H1 (cell line): Measurements from ENCODE around the gene PNMA6E. TPM values are rescaled to one million over a fixed set of nuclear protein-coding genes. Genes with fewer than 3 reads are reported as not detected.

ENCODE experiments used
- BCL11A ChIP-seq, 2 experiments: IDR thresholded peaks; one replicate each; pipeline ENCODE4 v1.6.1; 2011; ENCODE audit warnings: low read depth in 2 of 2, low read length in 2 of 2, mild to moderate bottlenecking in 2 of 2
- CHD1 ChIP-seq: IDR thresholded peaks from 2 replicates; pipeline ENCODE4 v1.6.1; 2012; ENCODE audit warnings: low read depth, low read length, improper control_type of control experiment
- JUND ChIP-seq: IDR thresholded peaks from 2 replicates; pipeline ENCODE4 v1.6.1; 2011; ENCODE audit warnings: mild to moderate bottlenecking, improper control_type of control experiment, low read length
- POU5F1 ChIP-seq: IDR thresholded peaks from 2 replicates; pipeline ENCODE4 v1.6.1; 2011; ENCODE audit warnings: low read depth, mild to moderate bottlenecking, low read length, moderate library complexity
- TBP ChIP-seq: IDR thresholded peaks from 2 replicates; pipeline ENCODE4 v1.6.1; 2011; ENCODE audit warnings: low read depth, low read length, improper control_type of control experiment
- polyA plus RNA-seq, 7 experiments: library from polyadenylated mRNA; depleted of rRNA in 3 of 7; stranded (reverse) in 5 of 7; unstranded in 2 of 7; fragments of >200 nt in 5 of 7; fragments of 200-250 nt in 2 of 7; gene quantifications; 1 replicate in 5 of 7; 2 replicates in 1 of 7; 4 replicates in 1 of 7; pipeline versions ENCODE4 v1.2.1 to v1.2.3, GENCODE V29; 2011 to 2013; ENCODE audit warnings: missing spikeins in 2 of 7, mixed read lengths in 2 of 7
- total RNA-seq: library from RNA; stranded (reverse); fragmentation: NEBNext Ultra II Directional; extraction: Animal tissue kit (Norgen Biotek cat#: 25700); gene quantifications from 2 replicates; pipeline ENCODE4 v1.2.1, GENCODE V29; 2021

Gene PNMA6E
- total and polyA plus RNA-seq, 2 of the 8 experiments (the other 6 are each of a cell fraction or from before 2014, with no cell fraction given): not detected

- TF ChIP-seq BCL11A (IDR thresholded peaks at IDR 0.05; ENCODE audit: low read depth in 2 of 2, low read length in 2 of 2) (no peak), POU5F1 (no peak), TBP (no peak), JUND (no peak), CHD1 (no peak)
- TF ChIP-seq, all 59 proteins: peak for 0
These were observed 13.0 kb downstream of the PNMA6E start (continued) for GRCh38 chrX:153387987-153388721.
